Kidney (tissue), 14 donors: Measurements from ENCODE around the gene AQP11. TPM values are rescaled to one million over a fixed set of nuclear protein-coding genes. Genes with fewer than 3 reads are reported as not detected.
"Not testable (repeated sequence)": the region's sequence is repeated elsewhere in the genome, so short reads cannot be mapped to it uniquely, and the experiment has no call there.

Experiments used
- DNase-seq, 5 donors: peaks; one replicate each; pipeline ENCODE4 v3.0.0-alpha.2; 2013 to 2020
- FAIRE-seq: peaks from 2 replicates; lab custom pipeline; 2012; peaks lifted over from hg19 to GRCh38; lab: Jason Lieb, UNC
- H3K27ac ChIP-seq, 2 donors: one replicate each; pipeline ENCODE4 v1.7.0; 2013; ENCODE audit warnings: low read depth in 2 of 2, low read length in 2 of 2, inconsistent platforms in 1 of 2
- H3K27me3 ChIP-seq: one replicate; pipeline ENCODE4 v1.7.1; 2013; ENCODE audit warnings: low read length, inconsistent platforms; ENCODE audit not compliant: control insufficient read depth, insufficient read depth
- H3K36me3 ChIP-seq, 3 donors: one replicate each; pipeline versions ENCODE4 v1.7.0 to v1.7.1; 2013; ENCODE audit warnings: low read length in 3 of 3, control low read depth in 1 of 3, inconsistent platforms in 1 of 3; ENCODE audit not compliant: insufficient read depth in 3 of 3, control insufficient read depth in 2 of 3
- H3K4me1 ChIP-seq, 3 donors: one replicate each; pipeline versions ENCODE4 v1.7.0 to v1.7.1; 2013; ENCODE audit warnings: low read length in 3 of 3, inconsistent platforms in 1 of 3, low read depth in 1 of 3; ENCODE audit not compliant: control insufficient read depth in 2 of 3, insufficient read depth in 2 of 3
- H3K4me3 ChIP-seq, 3 donors: one replicate each; pipeline versions ENCODE4 v1.7.0 to v1.8.1; 2013; ENCODE audit warnings: low read length in 3 of 3, control low read depth in 1 of 3, inconsistent platforms in 1 of 3
- H3K9ac ChIP-seq, 3 donors: one replicate each; pipeline versions ENCODE4 v1.7.0 to v1.7.1; 2013; ENCODE audit warnings: low read length in 3 of 3, control low read depth in 1 of 3, inconsistent platforms in 1 of 3
- H3K9me3 ChIP-seq, 3 donors: one replicate each; pipeline versions ENCODE4 v1.7.0 to v1.7.1; 2013; ENCODE audit warnings: low read length in 3 of 3, control low read depth in 1 of 3, inconsistent platforms in 1 of 3; ENCODE audit not compliant: control insufficient read depth in 2 of 3, insufficient read depth in 1 of 3
- intact Hi-C: fragments of 100-400 bp; cut with DNase I; formaldehyde crosslinking; loops from one replicate; pipeline ENCODE4 v1.11.1; 2022
- polyA plus RNA-seq: library from polyadenylated mRNA; stranded (reverse); fragments of 350-450 nt; fragmentation: Illumina TruSeq; extraction: RNeasy Lipid Tissue Mini Kit (QIAGEN cat#74804); gene quantifications from one replicate; pipeline ENCODE4 v1.2.3, GENCODE V29; 2014; ENCODE audit warnings: low read depth, low replicate concordance; ENCODE audit not compliant: insufficient read depth
- total RNA-seq: library from RNA; stranded (reverse); fragmentation: NEBNext Ultra II Directional; extraction: Animal tissue kit (Norgen Biotek cat#: 25700); gene quantifications from one replicate; pipeline ENCODE4 v1.2.1, GENCODE V29; 2021
- TF ChIP-seq, protein P1 (sequence below): IDR thresholded peaks from 3 replicates; pipeline ENCODE4 v1.5.1; 2012; ENCODE audit warnings: mild to moderate bottlenecking, moderate library complexity, borderline replicate concordance; ENCODE audit not compliant: insufficient read depth; ENCODE audit errors: extremely low read depth
- donor health status: control.
- donor health status: control.
- donor health status: control.
- donor health status: control.
- donor health status: control.
- donor health status: DM: yes; HTN: yes; CAD: no.
- donor health status: Normal renal cell carcinoma (clear cell type).

Gene AQP11
- total and polyA plus RNA-seq, 2 donors from 2014 or later: 1.4 to 3.8 TPM

DNA sequence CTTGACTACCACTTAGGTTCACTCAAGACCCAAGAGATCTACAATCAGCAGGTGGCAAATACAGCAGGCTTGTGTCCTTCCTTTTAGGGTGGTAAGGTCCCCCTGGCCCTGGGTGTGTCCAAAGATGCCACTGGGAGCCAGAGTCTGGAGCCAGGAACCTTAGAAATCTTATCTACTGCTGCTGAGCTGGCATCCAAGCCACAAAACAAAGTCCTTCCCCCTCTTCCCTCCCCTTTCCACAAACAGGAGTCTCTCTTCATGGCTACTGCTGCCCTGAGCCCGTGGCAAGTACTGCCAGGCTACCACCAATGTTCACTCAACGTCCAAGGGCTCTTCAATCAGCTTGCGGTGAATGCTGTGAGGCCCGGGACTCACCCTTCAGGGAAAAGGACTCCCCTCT is 21.4 kb upstream of the AQP11 start:
- Histone ChIP-seq H3K36me3 (no peaks in the 10 kb centered on the region), H3K27ac (no peak overlapping the region), H3K9ac (no peak overlapping the region), H3K9me3 (no peaks in the 10 kb centered on the region), H3K4me3 (no peak overlapping the region), H3K4me1 (no peaks in the 10 kb centered on the region), H3K27me3 (no peaks in the 10 kb centered on the region)
- intact Hi-C loops: no loop called here
- no peak for FAIRE-seq
- TF ChIP-seq, protein P1, sequence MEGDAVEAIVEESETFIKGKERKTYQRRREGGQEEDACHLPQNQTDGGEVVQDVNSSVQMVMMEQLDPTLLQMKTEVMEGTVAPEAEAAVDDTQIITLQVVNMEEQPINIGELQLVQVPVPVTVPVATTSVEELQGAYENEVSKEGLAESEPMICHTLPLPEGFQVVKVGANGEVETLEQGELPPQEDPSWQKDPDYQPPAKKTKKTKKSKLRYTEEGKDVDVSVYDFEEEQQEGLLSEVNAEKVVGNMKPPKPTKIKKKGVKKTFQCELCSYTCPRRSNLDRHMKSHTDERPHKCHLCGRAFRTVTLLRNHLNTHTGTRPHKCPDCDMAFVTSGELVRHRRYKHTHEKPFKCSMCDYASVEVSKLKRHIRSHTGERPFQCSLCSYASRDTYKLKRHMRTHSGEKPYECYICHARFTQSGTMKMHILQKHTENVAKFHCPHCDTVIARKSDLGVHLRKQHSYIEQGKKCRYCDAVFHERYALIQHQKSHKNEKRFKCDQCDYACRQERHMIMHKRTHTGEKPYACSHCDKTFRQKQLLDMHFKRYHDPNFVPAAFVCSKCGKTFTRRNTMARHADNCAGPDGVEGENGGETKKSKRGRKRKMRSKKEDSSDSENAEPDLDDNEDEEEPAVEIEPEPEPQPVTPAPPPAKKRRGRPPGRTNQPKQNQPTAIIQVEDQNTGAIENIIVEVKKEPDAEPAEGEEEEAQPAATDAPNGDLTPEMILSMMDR: no peak
- DNase-seq: no peak

DNA sequence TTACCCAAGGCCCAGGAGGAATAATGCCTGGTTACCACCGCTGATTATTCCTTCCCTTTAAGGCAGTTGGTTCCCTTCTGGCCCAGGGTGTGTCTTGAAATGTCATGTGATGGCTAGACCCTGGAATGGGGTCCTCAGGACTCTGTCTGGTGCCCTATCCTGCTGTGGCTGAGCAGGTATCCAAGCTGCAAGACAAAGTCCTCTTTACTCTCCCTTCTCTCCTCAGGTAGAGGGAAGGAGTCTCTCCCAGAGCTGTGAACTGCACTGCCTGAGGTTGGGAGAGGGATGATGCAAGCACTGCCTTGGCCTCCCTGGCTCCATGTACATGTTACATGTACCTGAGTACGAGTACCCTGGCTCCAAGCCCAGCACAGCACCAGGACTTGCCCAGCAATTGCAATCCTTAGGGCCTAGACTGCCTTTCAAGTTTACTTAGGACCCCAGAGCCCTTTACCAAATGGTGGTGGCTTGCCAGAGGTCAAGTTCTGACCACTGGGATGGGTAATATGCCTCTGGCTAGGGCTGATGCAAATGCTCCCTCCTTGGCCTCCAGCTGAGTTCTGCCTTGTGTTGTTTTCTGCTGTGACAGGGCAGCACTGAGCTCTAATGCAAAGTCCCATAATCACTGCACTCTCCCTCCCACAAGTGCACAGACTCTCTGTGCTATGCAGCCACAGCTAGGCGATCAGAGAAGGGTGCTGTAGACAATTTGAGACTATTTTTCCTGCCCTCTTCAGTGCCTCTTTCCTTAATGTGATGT is 20.7 kb upstream of the AQP11 start:
- H3K9me3 ChIP-seq: no peaks in the 10 kb centered on the region
- H3K27ac ChIP-seq: no peak overlapping the region
- H3K9ac ChIP-seq: no peak overlapping the region
- intact Hi-C loops: no loop called here
- no peaks in the 10 kb centered on the region for H3K4me1 ChIP-seq
- TF ChIP-seq, protein P1: no peak
- FAIRE-seq (no peak), DNase-seq (no peak)
- no peaks in the 10 kb centered on the region for H3K36me3 ChIP-seq
- no peaks in the 10 kb centered on the region for H3K27me3 ChIP-seq
- H3K4me3 ChIP-seq: no peak overlapping the region

DNA sequence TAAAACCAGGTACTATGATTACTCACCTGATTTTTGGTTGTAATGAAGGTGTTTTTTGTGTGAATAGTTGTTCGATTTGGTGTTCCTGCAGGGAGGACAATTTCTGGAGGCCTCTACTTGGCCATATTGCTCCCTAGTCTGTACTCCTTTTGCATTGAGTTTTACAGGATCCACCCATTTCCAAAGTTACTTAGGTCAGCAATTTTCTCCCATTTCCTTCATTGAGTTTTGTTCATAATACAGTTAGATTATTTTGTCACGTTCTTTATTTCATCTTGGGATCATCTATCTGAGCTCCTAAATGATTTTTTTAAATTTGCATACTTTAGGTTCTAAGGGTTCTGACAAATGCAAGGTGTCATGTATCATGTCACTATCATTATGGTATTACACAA is 20.1 kb upstream of the AQP11 start:
- H3K4me1 ChIP-seq: no peaks in the 10 kb centered on the region
- H3K9me3 ChIP-seq: no peaks in the 10 kb centered on the region
- DNase-seq (no peak), FAIRE-seq (no peak)
- no peak overlapping the region for H3K27ac ChIP-seq
- TF ChIP-seq, protein P1: no peak
- H3K9ac ChIP-seq: no peak overlapping the region
- H3K36me3 ChIP-seq: no peaks in the 10 kb centered on the region
- intact Hi-C loops: no loop called here
- no peak overlapping the region for H3K4me3 ChIP-seq
- no peaks in the 10 kb centered on the region for H3K27me3 ChIP-seq

DNA sequence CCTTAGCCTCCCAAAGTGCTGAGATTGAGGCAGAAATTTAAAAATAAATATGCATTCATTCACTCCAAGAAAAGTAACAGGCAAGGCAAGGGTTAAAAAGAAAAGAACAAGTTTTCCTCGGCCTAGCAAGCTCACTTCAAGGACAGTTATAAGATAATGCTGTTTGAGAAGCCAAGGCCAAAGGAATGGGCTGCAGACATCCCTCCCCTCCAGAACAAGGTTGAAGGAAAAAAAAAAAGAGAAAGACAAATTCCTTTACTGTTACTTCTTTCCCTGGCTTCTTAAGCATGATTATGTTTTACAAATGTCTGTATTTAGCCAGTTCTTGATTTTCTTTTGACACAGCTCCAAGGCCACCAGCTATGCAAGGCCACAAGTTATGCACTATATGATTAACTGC is 18.9 kb upstream of the AQP11 start:
- H3K4me3 ChIP-seq, H3K36me3 ChIP-seq, FAIRE-seq, H3K27ac ChIP-seq, intact Hi-C loops, H3K9me3 ChIP-seq, H3K27me3 ChIP-seq, H3K9ac ChIP-seq, H3K4me1 ChIP-seq: not testable (repeated sequence)
- peak in 1 of 5 donors; percentile 11 for DNase-seq

DNA sequence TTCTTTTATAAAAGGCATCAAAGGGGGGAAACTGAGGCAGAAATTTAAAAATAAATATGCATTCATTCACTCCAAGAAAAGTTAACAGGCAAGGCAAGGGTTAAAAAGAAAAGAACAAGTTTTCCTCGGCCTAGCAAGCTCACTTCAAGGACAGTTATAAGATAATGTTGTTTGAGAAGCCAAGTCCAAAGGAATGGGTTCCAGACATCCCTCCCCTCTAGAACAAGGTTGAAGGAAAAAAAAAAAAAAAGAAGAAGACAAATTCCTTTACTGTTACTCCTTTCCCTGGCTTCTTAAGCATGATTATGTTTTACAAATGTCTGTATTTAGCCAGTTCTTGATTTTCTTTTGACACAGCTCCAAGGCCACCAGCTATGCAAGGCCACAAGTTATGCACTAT is 14.3 kb upstream of the AQP11 start:
- H3K9me3 ChIP-seq, intact Hi-C loops, H3K27me3 ChIP-seq, H3K4me1 ChIP-seq, H3K9ac ChIP-seq, H3K36me3 ChIP-seq, H3K4me3 ChIP-seq, DNase-seq, FAIRE-seq, H3K27ac ChIP-seq: not testable (repeated sequence)
